OCI-LY3 (cell line): ENCODE data around the gene SLC18A3.

ENCODE experiments used
- EZH2phosphoT487 ChIP-seq: fragments of 200-600 bp; shearing (Covaris generic); IDR thresholded peaks from 2 replicates; pipeline ENCODE4 v1.6.1; 2018; ENCODE audit warnings: antibody characterized with exemption, mixed run types, low read depth
- TF ChIP-seq, protein P1 (sequence below): fragments of 200-600, 300-600 bp; sonication (generic); IDR thresholded peaks from 2 replicates; pipeline ENCODE4 v1.5.1; 2014; ENCODE audit warnings: antibody characterized with exemption, low read length, low read depth

- TF ChIP-seq, protein P1, sequence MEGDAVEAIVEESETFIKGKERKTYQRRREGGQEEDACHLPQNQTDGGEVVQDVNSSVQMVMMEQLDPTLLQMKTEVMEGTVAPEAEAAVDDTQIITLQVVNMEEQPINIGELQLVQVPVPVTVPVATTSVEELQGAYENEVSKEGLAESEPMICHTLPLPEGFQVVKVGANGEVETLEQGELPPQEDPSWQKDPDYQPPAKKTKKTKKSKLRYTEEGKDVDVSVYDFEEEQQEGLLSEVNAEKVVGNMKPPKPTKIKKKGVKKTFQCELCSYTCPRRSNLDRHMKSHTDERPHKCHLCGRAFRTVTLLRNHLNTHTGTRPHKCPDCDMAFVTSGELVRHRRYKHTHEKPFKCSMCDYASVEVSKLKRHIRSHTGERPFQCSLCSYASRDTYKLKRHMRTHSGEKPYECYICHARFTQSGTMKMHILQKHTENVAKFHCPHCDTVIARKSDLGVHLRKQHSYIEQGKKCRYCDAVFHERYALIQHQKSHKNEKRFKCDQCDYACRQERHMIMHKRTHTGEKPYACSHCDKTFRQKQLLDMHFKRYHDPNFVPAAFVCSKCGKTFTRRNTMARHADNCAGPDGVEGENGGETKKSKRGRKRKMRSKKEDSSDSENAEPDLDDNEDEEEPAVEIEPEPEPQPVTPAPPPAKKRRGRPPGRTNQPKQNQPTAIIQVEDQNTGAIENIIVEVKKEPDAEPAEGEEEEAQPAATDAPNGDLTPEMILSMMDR, result no peak
- no peak for TF ChIP-seq EZH2phosphoT487
These were observed 24.7 kb upstream of the SLC18A3 start for GRCh38 chr10:49585387-49585786.
